Measurements from ENCODE around the gene PRPF39. TPM values are rescaled to one million over a fixed set of nuclear protein-coding genes. Genes with fewer than 3 reads are reported as not detected.

Gene PRPF39
- total RNA-seq, 1 donor from 2014 or later, result 97.2 TPM

GRCh38 chr14:45089813-45090212, 5.9 kb downstream of the PRPF39 start:
- peaks cover 100% of the 10 kb centered on the region for H3K79me2 ChIP-seq (ENCODE audit: low read depth)
- Mint-ChIP-seq H3K36me3 (peaks cover 37% of the 10 kb centered on the region), H3K4me1 (peaks cover 17% of the 10 kb centered on the region), H3K9me3 (no peaks in the 10 kb centered on the region), H3K27ac (no peak overlapping the region), H3K4me3 (no peak overlapping the region), H3K27me3 (ENCODE audit: insufficient read depth, low read depth) (peaks cover 2% of the 10 kb centered on the region)
- no peak overlapping the region for H3K9ac ChIP-seq
- H2AFZ ChIP-seq (replicated peaks), result no peak overlapping the region
- peaks cover 16% of the 10 kb centered on the region for H3K4me1 ChIP-seq
- H3K4me2 ChIP-seq, result no peak overlapping the region
- peaks cover 95% of the 10 kb centered on the region for H4K20me1 ChIP-seq (ENCODE audit: low read depth)
- no peaks in the 10 kb centered on the region for H3F3A ChIP-seq (ENCODE audit: low read depth)
- no peak for TF ChIP-seq EZH2phosphoT487 (IDR thresholded peaks at IDR 0.05)
- TF ChIP-seq CTCF (IDR thresholded peaks at IDR 0.05), result no peak
- TF ChIP-seq EZH2 (IDR thresholded peaks at IDR 0.05), result no peak
- H3K27me3 ChIP-seq, result no peaks in the 10 kb centered on the region
- peaks cover 2% of the 10 kb centered on the region for H3K36me3 ChIP-seq
- H3K27ac ChIP-seq, result no peak overlapping the region
- no peaks in the 10 kb centered on the region for H3K9me3 ChIP-seq (ENCODE audit: low read depth)
- no peak overlapping the region for H3K4me3 ChIP-seq
- no peak for DNase-seq (ENCODE audit: low spot score)

- no peaks in the 10 kb centered on the region for H3F3A ChIP-seq (ENCODE audit: low read depth)
- H3K27me3 ChIP-seq, result no peaks in the 10 kb centered on the region
- H3K36me3 ChIP-seq, result peaks cover 14% of the 10 kb centered on the region
- H3K4me3 ChIP-seq, result no peak overlapping the region
- H3K4me1 ChIP-seq, result no peaks in the 10 kb centered on the region
- no peak overlapping the region for H3K4me2 ChIP-seq
- Mint-ChIP-seq H3K9me3 (no peaks in the 10 kb centered on the region), H3K27me3 (ENCODE audit: insufficient read depth, low read depth) (peaks cover 2% of the 10 kb centered on the region), H3K27ac (no peak overlapping the region), H3K4me3 (no peak overlapping the region), H3K4me1 (peaks cover 7% of the 10 kb centered on the region), H3K36me3 (peaks cover 47% of the 10 kb centered on the region)
- H3K9me3 ChIP-seq (ENCODE audit: low read depth), result no peaks in the 10 kb centered on the region
- H4K20me1 ChIP-seq (ENCODE audit: low read depth), result peaks cover 87% of the 10 kb centered on the region
- no peak for TF ChIP-seq EZH2phosphoT487 (IDR thresholded peaks at IDR 0.05)
- TF ChIP-seq CTCF (IDR thresholded peaks at IDR 0.05), result no peak
- no peak for DNase-seq (ENCODE audit: low spot score)
- no peak overlapping the region for H3K9ac ChIP-seq
- H3K79me2 ChIP-seq (ENCODE audit: low read depth), result peaks cover 95% of the 10 kb centered on the region
- no peak overlapping the region for H2AFZ ChIP-seq (replicated peaks)
- H3K27ac ChIP-seq, result no peak overlapping the region
These were observed 7.8 kb downstream of the PRPF39 start for GRCh38 chr14:45091710-45092109.

GRCh38 chr14:45094275-45094674, 10.4 kb downstream of the PRPF39 start:
- H3K4me2 ChIP-seq, result no peak overlapping the region
- H3K27me3 ChIP-seq, result no peaks in the 10 kb centered on the region
- peaks cover 88% of the 10 kb centered on the region for H3K79me2 ChIP-seq (ENCODE audit: low read depth)
- H3K27me3 Mint-ChIP-seq (ENCODE audit: insufficient read depth, low read depth), result peaks cover 2% of the 10 kb centered on the region
- H3K36me3 ChIP-seq, result peaks cover 33% of the 10 kb centered on the region
- H3K27ac Mint-ChIP-seq, result no peak overlapping the region
- no peak for TF ChIP-seq CTCF (IDR thresholded peaks at IDR 0.05)
- H4K20me1 ChIP-seq (ENCODE audit: low read depth), result peaks cover 68% of the 10 kb centered on the region
- no peaks in the 10 kb centered on the region for H3F3A ChIP-seq (ENCODE audit: low read depth)
- no peak overlapping the region for H3K27ac ChIP-seq
- DNase-seq (ENCODE audit: low spot score), result no peak
- H3K4me1 Mint-ChIP-seq, result no peaks in the 10 kb centered on the region
- no peaks in the 10 kb centered on the region for H3K4me1 ChIP-seq
- no peak overlapping the region for H3K4me3 ChIP-seq
- no peak overlapping the region for H3K9ac ChIP-seq
- no peak overlapping the region for H2AFZ ChIP-seq (replicated peaks)
- peaks cover 44% of the 10 kb centered on the region for H3K36me3 Mint-ChIP-seq
- no peaks in the 10 kb centered on the region for H3K9me3 Mint-ChIP-seq
- H3K9me3 ChIP-seq (ENCODE audit: low read depth), result no peaks in the 10 kb centered on the region
- no peak overlapping the region for H3K4me3 Mint-ChIP-seq

GRCh38 chr14:45095143-45095542, 11.2 kb downstream of the PRPF39 start:
- Mint-ChIP-seq H3K4me3 (no peak overlapping the region), H3K27ac (no peak overlapping the region), H3K36me3 (peaks cover 43% of the 10 kb centered on the region), H3K27me3 (ENCODE audit: insufficient read depth, low read depth) (peaks cover 2% of the 10 kb centered on the region), H3K4me1 (no peaks in the 10 kb centered on the region), H3K9me3 (no peaks in the 10 kb centered on the region)
- Histone ChIP-seq H3K4me1 (no peaks in the 10 kb centered on the region), H3K36me3 (peaks cover 33% of the 10 kb centered on the region), H3K9ac (no peak overlapping the region), H3K4me3 (no peak overlapping the region), H3K27me3 (no peaks in the 10 kb centered on the region), H3F3A (ENCODE audit: low read depth) (no peaks in the 10 kb centered on the region), H2AFZ (replicated peaks) (no peak overlapping the region), H3K9me3 (ENCODE audit: low read depth) (no peaks in the 10 kb centered on the region), H3K4me2 (no peak overlapping the region), H3K27ac (no peak overlapping the region), H3K79me2 (ENCODE audit: low read depth) (peaks cover 87% of the 10 kb centered on the region), H4K20me1 (ENCODE audit: low read depth) (peaks cover 59% of the 10 kb centered on the region)
- TF ChIP-seq EZH2 (IDR thresholded peaks at IDR 0.05) (no peak), CTCF (IDR thresholded peaks at IDR 0.05) (no peak), EZH2phosphoT487 (IDR thresholded peaks at IDR 0.05) (no peak)
- DNase-seq (ENCODE audit: low spot score), result no peak
